ENCODE results near the gene ZNF436. TPM values are rescaled to one million over a fixed set of nuclear protein-coding genes. Genes with fewer than 3 reads are reported as not detected.
A peak's percentile ranks its signal among the peaks of the same experiment; 100 is the strongest.

The ZNF436 gene
- total RNA-seq, 1 donor: 30.5 TPM

- TF ChIP-seq CTCF (IDR thresholded peaks at IDR 0.05; ENCODE audit: insufficient read depth, low read length): no peak
- no peak overlapping the region for H3K4me3 ChIP-seq (ENCODE audit: low read depth, low read length)
- DNase-seq (ENCODE audit: low read depth): peak; percentile 25
Measured at GRCh38 chr1:23357138-23357908, 12.3 kb downstream of the ZNF436 start.

DNA sequence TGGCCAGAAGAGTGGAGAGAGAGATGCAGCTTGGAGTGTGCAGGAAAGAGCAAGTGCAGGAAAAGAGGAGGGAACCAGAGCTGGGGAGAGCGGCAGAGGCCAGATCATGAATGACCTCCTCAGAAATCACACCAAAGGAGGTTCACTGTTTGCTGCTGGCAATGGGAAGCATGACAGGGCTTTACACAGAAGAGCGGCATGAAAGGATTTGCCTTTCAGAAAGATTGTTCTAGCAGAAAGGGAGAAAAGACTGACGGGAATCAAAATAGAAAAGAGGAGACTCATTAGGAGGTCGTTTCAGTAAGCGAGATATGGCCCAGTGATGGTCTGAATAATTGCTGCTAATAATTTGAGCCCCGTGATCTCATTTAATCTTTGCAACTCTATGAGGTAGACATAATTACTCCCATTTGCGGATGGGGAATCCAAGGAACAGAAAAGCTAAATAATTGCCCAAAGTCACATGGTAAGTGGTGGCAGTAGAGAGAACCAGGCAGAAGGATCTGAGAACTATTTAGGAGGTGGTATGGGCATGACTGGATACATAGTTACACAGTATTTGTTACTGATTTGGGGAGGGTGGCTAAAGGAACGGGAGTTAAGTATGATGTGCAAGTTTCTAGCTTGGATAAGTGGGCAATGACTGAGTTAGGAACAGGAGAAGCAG, 13.0 kb downstream of the ZNF436 start:
- TF ChIP-seq CTCF (IDR thresholded peaks at IDR 0.05; ENCODE audit: insufficient read depth, low read length): no peak
- H3K4me3 ChIP-seq (ENCODE audit: low read depth, low read length): no peak overlapping the region
- no peak for DNase-seq (ENCODE audit: low read depth)

- no peak overlapping the region for H3K4me3 ChIP-seq (ENCODE audit: low read depth, low read length)
Measured at GRCh38 chr1:23354245-23354644, 15.4 kb downstream of the ZNF436 start.

GRCh38 chr1:23352096-23352695, 17.4 kb downstream of the ZNF436 start:
- no peak for DNase-seq (ENCODE audit: low read depth)
- no peak for TF ChIP-seq CTCF (IDR thresholded peaks at IDR 0.05; ENCODE audit: insufficient read depth, low read length)
- no peak overlapping the region for H3K4me3 ChIP-seq (ENCODE audit: low read depth, low read length)

More at GRCh38 chr1:23354245-23354644, 15.4 kb downstream of the ZNF436 start:
- TF ChIP-seq CTCF (IDR thresholded peaks at IDR 0.05; ENCODE audit: insufficient read depth, low read length): no peak
- no peak for DNase-seq (ENCODE audit: low read depth)

- no peak for DNase-seq (ENCODE audit: low read depth)
- no peak overlapping the region for H3K4me3 ChIP-seq (ENCODE audit: low read depth, low read length)
- TF ChIP-seq CTCF (IDR thresholded peaks at IDR 0.05; ENCODE audit: insufficient read depth, low read length): no peak
Measured at GRCh38 chr1:23345920-23346319, 23.7 kb downstream of the ZNF436 start.

GRCh38 chr1:23344987-23345472, 24.6 kb downstream of the ZNF436 start:
- DNase-seq (ENCODE audit: low read depth): no peak

More at GRCh38 chr1:23344987-23345472, 24.6 kb downstream of the ZNF436 start:
- peak overlapping the region; percentile 68 for H3K4me3 ChIP-seq (ENCODE audit: low read depth, low read length)
- TF ChIP-seq CTCF (IDR thresholded peaks at IDR 0.05; ENCODE audit: insufficient read depth, low read length): no peak

Measured in fibroblast of the aortic adventitia (primary cell).